ENCODE measurements around the gene PITPNM3.

GRCh38 chr17:6429266-6429665 is 127.1 kb downstream of the PITPNM3 start:
- TF ChIP-seq, protein P1, sequence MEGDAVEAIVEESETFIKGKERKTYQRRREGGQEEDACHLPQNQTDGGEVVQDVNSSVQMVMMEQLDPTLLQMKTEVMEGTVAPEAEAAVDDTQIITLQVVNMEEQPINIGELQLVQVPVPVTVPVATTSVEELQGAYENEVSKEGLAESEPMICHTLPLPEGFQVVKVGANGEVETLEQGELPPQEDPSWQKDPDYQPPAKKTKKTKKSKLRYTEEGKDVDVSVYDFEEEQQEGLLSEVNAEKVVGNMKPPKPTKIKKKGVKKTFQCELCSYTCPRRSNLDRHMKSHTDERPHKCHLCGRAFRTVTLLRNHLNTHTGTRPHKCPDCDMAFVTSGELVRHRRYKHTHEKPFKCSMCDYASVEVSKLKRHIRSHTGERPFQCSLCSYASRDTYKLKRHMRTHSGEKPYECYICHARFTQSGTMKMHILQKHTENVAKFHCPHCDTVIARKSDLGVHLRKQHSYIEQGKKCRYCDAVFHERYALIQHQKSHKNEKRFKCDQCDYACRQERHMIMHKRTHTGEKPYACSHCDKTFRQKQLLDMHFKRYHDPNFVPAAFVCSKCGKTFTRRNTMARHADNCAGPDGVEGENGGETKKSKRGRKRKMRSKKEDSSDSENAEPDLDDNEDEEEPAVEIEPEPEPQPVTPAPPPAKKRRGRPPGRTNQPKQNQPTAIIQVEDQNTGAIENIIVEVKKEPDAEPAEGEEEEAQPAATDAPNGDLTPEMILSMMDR (IDR thresholded peaks at IDR 0.05 in 8 of 11, conservative IDR thresholded peaks at IDR 0.05 in 3 of 11), result no peak
- TF ChIP-seq POLR2AphosphoS5 (IDR thresholded peaks at IDR 0.05) (no peak), POLR2A (IDR thresholded peaks at IDR 0.05) (no peak)

All from spleen (tissue), 7 donors.